Esophagus squamous epithelium (tissue), 4 donors: Measurements from ENCODE around the gene RTP5. TPM values are rescaled to one million over a fixed set of nuclear protein-coding genes. Genes with fewer than 3 reads are reported as not detected.

ENCODE experiments used
- total RNA-seq, 4 donors: library from RNA; depleted of rRNA; stranded (reverse); fragments of >200 nt; gene quantifications; one replicate each; pipeline ENCODE4 v1.1.0, GENCODE V29; 2016

RTP5 gene
- total RNA-seq, 4 donors from 2014 or later = 0.12 to 0.19 TPM; not detected in 2

Other genes with a start within 250 kb of the RTP5 start
- 10 to 100 TPM; 40.7 to 53.2 (median 46.4) TPM for gene THAP4, start 232.6 kb upstream of the RTP5 start, total RNA-seq
- gene ATG4B, start 232.0 kb upstream of the RTP5 start, total RNA-seq = 10 to 100 TPM; 33.0 to 60.9 (median 45.6) TPM
- gene DTYMK, start 182.9 kb upstream of the RTP5 start, total RNA-seq = 10 to 100 TPM; 14.6 to 40.3 (median 21.9) TPM
- gene ING5, start 167.7 kb upstream of the RTP5 start, total RNA-seq = 10 to 100 TPM; 10.4 to 39.3 (median 18.8) TPM
- gene D2HGDH, start 135.1 kb upstream of the RTP5 start, total RNA-seq = 10 to 100 TPM; 16.9 to 33.4 (median 23.6) TPM
- under 1 TPM in 1 of 4 donors, not detected in 3; 0.38 TPM for gene GAL3ST2, start 92.9 kb upstream of the RTP5 start, total RNA-seq
- gene NEU4, start 60.5 kb upstream of the RTP5 start, total RNA-seq = not detected
- 1 to 10 TPM; 1.2 to 2.5 (median 1.5) TPM for gene PDCD1, start 10.8 kb upstream of the RTP5 start, total RNA-seq